Hepatocyte (in vitro differentiated cells): ENCODE data around the gene MRGPRF. TPM values are rescaled to one million over a fixed set of nuclear protein-coding genes. Genes with fewer than 3 reads are reported as not detected.

Experiments
- DNase-seq: peaks from one replicate; pipeline ENCODE4 v3.0.0-alpha.2; 2016; ENCODE audit warnings: low spot score
- H2AFZ ChIP-seq: fragments of 200-600 bp; sonication (generic); 2 replicates; pipeline ENCODE4 v1.6.0; 2016; ENCODE audit warnings: antibody characterized with exemption, mild to moderate bottlenecking
- H3K27ac ChIP-seq: fragments of 200-600 bp; sonication (generic); 2 replicates; pipeline ENCODE4 v1.5.1; 2016; ENCODE audit warnings: mild to moderate bottlenecking
- H3K27me3 ChIP-seq: fragments of 200-600 bp; sonication (generic); 2 replicates; pipeline ENCODE4 v1.6.1; 2016
- H3K36me3 ChIP-seq: fragments of 200-600 bp; sonication (generic); replicated peaks from 2 replicates; pipeline ENCODE4 v1.5.1; 2016; ENCODE audit warnings: low read depth; ENCODE audit not compliant: insufficient read depth
- H3K4me1 ChIP-seq: fragments of 200-600 bp; sonication (generic); 2 replicates; pipeline ENCODE4 v1.5.1; 2016; ENCODE audit warnings: mild to moderate bottlenecking, moderate library complexity; ENCODE audit not compliant: insufficient read depth
- H3K4me2 ChIP-seq: fragments of 200-600 bp; sonication (generic); 2 replicates; pipeline ENCODE4 v1.6.0; 2016
- H3K4me3 ChIP-seq: fragments of 200-600 bp; sonication (generic); 2 replicates; pipeline ENCODE4 v1.5.1; 2016; ENCODE audit warnings: mild to moderate bottlenecking
- H3K79me2 ChIP-seq: fragments of 200-600 bp; sonication (generic); 2 replicates; pipeline ENCODE4 v1.6.0; 2017; ENCODE audit warnings: mild to moderate bottlenecking
- H3K9me2 ChIP-seq: fragments of 200-600 bp; sonication (generic); replicated peaks from 2 replicates; pipeline ENCODE4 v1.6.0; 2017; ENCODE audit warnings: mild to moderate bottlenecking; ENCODE audit not compliant: insufficient read depth
- H3K9me3 ChIP-seq: fragments of 200-600 bp; sonication (generic); 2 replicates; pipeline ENCODE4 v1.5.1; 2016; ENCODE audit warnings: low read depth, mild to moderate bottlenecking
- H4K20me1 ChIP-seq: fragments of 200-600 bp; sonication (generic); 2 replicates; pipeline ENCODE4 v1.6.0; 2016; ENCODE audit warnings: mild to moderate bottlenecking; ENCODE audit not compliant: insufficient read depth, poor library complexity, severe bottlenecking
- EZH2 ChIP-seq: fragments of 200-600 bp; sonication (generic); IDR thresholded peaks from 2 replicates; pipeline ENCODE4 v1.6.1; 2016; ENCODE audit warnings: antibody characterized with exemption, mild to moderate bottlenecking, borderline replicate concordance
- EZH2phosphoT487 ChIP-seq: fragments of 200-600 bp; sonication (generic); IDR thresholded peaks from one replicate; pipeline ENCODE4 v1.6.1; 2018; ENCODE audit warnings: antibody characterized with exemption, mild to moderate bottlenecking, low read depth, moderate library complexity; ENCODE audit not compliant: unreplicated experiment, severe bottlenecking
- WGBS: methylation state at CpG from one replicate; pipeline ENCODE4 v1.1.6; 2016; ENCODE audit warnings: low lambda C conversion rate; ENCODE audit errors: missing lambda C conversion rate; 5-methylcytosine and 5-hydroxymethylcytosine counted together
- polyA plus RNA-seq: library from polyadenylated mRNA; unstranded; fragments of >200 nt; fragmentation: Nextera tagmentation; extraction: Ambion mirVana; gene quantifications from 2 replicates; pipeline ENCODE4 v1.2.1, GENCODE V29; 2016
- total RNA-seq: library from RNA; depleted of rRNA; stranded (reverse); fragments of >200 nt; gene quantifications from 2 replicates; pipeline ENCODE4 v1.2.3, GENCODE V29; 2014
- TF ChIP-seq, protein P1 (sequence below): fragments of 200-600 bp; sonication (generic); IDR thresholded peaks from 2 replicates; pipeline ENCODE4 v1.5.1; 2016; ENCODE audit warnings: antibody characterized with exemption, mild to moderate bottlenecking; ENCODE audit not compliant: poor library complexity

The MRGPRF gene
- total and polyA plus RNA-seq, 2 experiments from 2014 or later: 6.5 to 7.5 TPM

DNA sequence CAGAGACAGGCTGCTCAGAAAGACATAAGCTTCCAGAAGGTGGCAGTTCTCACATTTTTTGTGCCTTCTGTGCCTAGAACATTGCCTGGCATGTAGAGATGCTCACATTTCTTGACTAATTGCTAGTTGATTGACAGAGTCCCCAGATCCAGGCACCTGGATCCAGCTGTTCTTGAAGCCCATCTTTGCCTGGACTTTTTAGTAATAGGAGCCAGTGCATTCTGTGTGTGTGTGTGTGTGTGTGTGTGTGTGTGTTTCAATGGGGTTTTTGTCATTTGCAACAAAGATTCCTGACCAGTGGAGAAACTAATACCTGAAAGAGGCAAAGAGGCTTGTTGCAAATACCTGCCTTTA is 15.1 kb downstream of the MRGPRF start:
- H3K27ac ChIP-seq: no peak overlapping the region
- TF ChIP-seq EZH2 (no peak), EZH2phosphoT487 (no peak)
- TF ChIP-seq, protein P1, sequence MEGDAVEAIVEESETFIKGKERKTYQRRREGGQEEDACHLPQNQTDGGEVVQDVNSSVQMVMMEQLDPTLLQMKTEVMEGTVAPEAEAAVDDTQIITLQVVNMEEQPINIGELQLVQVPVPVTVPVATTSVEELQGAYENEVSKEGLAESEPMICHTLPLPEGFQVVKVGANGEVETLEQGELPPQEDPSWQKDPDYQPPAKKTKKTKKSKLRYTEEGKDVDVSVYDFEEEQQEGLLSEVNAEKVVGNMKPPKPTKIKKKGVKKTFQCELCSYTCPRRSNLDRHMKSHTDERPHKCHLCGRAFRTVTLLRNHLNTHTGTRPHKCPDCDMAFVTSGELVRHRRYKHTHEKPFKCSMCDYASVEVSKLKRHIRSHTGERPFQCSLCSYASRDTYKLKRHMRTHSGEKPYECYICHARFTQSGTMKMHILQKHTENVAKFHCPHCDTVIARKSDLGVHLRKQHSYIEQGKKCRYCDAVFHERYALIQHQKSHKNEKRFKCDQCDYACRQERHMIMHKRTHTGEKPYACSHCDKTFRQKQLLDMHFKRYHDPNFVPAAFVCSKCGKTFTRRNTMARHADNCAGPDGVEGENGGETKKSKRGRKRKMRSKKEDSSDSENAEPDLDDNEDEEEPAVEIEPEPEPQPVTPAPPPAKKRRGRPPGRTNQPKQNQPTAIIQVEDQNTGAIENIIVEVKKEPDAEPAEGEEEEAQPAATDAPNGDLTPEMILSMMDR: no peak

GRCh38 chr11:68997124-68997994 is 15.7 kb downstream of the MRGPRF start:
- TF ChIP-seq, protein P1: no peak
- TF ChIP-seq EZH2: no peak
- TF ChIP-seq EZH2phosphoT487: no peak
- WGBS: 87% methylated on average over 19 of the region's 19 CpGs
- H3K79me2 ChIP-seq: no peaks in the 10 kb centered on the region
- H4K20me1 ChIP-seq: no peaks in the 10 kb centered on the region
- no peaks in the 10 kb centered on the region for H3K36me3 ChIP-seq
- no peaks in the 10 kb centered on the region for H3K4me1 ChIP-seq
- DNase-seq: no peak
- H3K9me3 ChIP-seq: no peaks in the 10 kb centered on the region
- no peak overlapping the region for H2AFZ ChIP-seq
- H3K27me3 ChIP-seq: no peaks in the 10 kb centered on the region
- H3K4me3 ChIP-seq: no peak overlapping the region
- no peak overlapping the region for H3K27ac ChIP-seq
- H3K4me2 ChIP-seq: no peak overlapping the region
- H3K9me2 ChIP-seq: no peaks in the 10 kb centered on the region

More for the DNA sequence above, 15.1 kb downstream of the MRGPRF start:
- H3K4me2 ChIP-seq: peak overlapping the region; percentile 13
- no peaks in the 10 kb centered on the region for H3K36me3 ChIP-seq
- no peak overlapping the region for H3K4me3 ChIP-seq
- no peaks in the 10 kb centered on the region for H4K20me1 ChIP-seq
- no peaks in the 10 kb centered on the region for H3K79me2 ChIP-seq
- no peak overlapping the region for H2AFZ ChIP-seq
- no peak for DNase-seq
- H3K9me3 ChIP-seq: no peaks in the 10 kb centered on the region
- no peaks in the 10 kb centered on the region for H3K9me2 ChIP-seq
- no peaks in the 10 kb centered on the region for H3K4me1 ChIP-seq
- no peaks in the 10 kb centered on the region for H3K27me3 ChIP-seq

- DNase-seq: no peak
- H3K36me3 ChIP-seq: no peaks in the 10 kb centered on the region
- H3K27ac ChIP-seq: no peak overlapping the region
- no peak overlapping the region for H3K4me2 ChIP-seq
- H3K9me2 ChIP-seq: no peaks in the 10 kb centered on the region
- no peaks in the 10 kb centered on the region for H3K4me1 ChIP-seq
- no peak overlapping the region for H2AFZ ChIP-seq
- TF ChIP-seq EZH2phosphoT487: no peak
- TF ChIP-seq, protein P1: no peak
- TF ChIP-seq EZH2: no peak
- H3K4me3 ChIP-seq: no peak overlapping the region
- no peaks in the 10 kb centered on the region for H3K9me3 ChIP-seq
- H3K79me2 ChIP-seq: no peaks in the 10 kb centered on the region
- 96% methylated on average over 24 of the region's 24 CpGs for WGBS
- H3K27me3 ChIP-seq: no peaks in the 10 kb centered on the region
- H4K20me1 ChIP-seq: no peaks in the 10 kb centered on the region
Measured at GRCh38 chr11:68996376-68997123, 16.5 kb downstream of the MRGPRF start.
